Uterus (tissue), 4 donors: ENCODE results near the gene IFI27. TPM values are rescaled to one million over a fixed set of nuclear protein-coding genes. Genes with fewer than 3 reads are reported as not detected.
"Not testable (repeated sequence)": the region's sequence is repeated elsewhere in the genome, so short reads cannot be mapped to it uniquely, and the experiment has no call there.

Experiments
- DNase-seq, 2 donors: peaks; one replicate each; pipeline ENCODE4 v3.0.0-alpha.2; 2019 to 2020
- H3K27ac ChIP-seq, 2 donors: fragments of 200-600 bp; sonication (generic); 1 replicate in 1 of 2; 2 replicates in 1 of 2; pipeline ENCODE4 v1.5.1; 2016 to 2018
- H3K27me3 ChIP-seq, 2 donors: fragments of 200-600 bp; sonication (generic); one replicate each; pipeline ENCODE4 v1.5.1; 2018 to 2019; ENCODE audit warnings: control low read depth in 1 of 2
- H3K36me3 ChIP-seq, 2 donors: fragments of 200-600 bp; sonication (generic); one replicate each; pipeline ENCODE4 v1.5.1; 2019; ENCODE audit warnings: control low read depth in 1 of 2
- H3K4me1 ChIP-seq, 2 donors: fragments of 200-600 bp; sonication (generic); one replicate each; pipeline ENCODE4 v1.5.1; 2018 to 2019; ENCODE audit warnings: control low read depth in 1 of 2
- H3K4me3 ChIP-seq, 2 donors: fragments of 200-600 bp; sonication (generic); 1 replicate in 1 of 2; 2 replicates in 1 of 2; pipeline ENCODE4 v1.5.1; 2018 to 2019; ENCODE audit warnings: mild to moderate bottlenecking in 1 of 2
- H3K9me3 ChIP-seq, 2 donors: fragments of 200-600 bp; sonication (generic); one replicate each; pipeline ENCODE4 v1.5.1; 2019; ENCODE audit warnings: control low read depth in 1 of 2
- CTCF ChIP-seq, 4 experiments: fragments of 200-600 bp in 2 of 4; fragments of 450-650 bp in 2 of 4; sonication (generic) in 2 of 4; IDR thresholded peaks; one replicate each; pipeline ENCODE4 v1.5.1; 2016 to 2019; ENCODE audit warnings: antibody characterized with exemption in 4 of 4, mild to moderate bottlenecking in 2 of 4, moderate library complexity in 1 of 4
- POLR2A ChIP-seq, 2 donors: fragments of 450-650 bp; IDR thresholded peaks; one replicate each; pipeline ENCODE4 v1.6.1; 2016; ENCODE audit warnings: antibody characterized with exemption in 2 of 2, mild to moderate bottlenecking in 1 of 2, moderate library complexity in 1 of 2
- intact Hi-C: fragments of 100-400 bp; cut with DNase I; formaldehyde crosslinking; loops from one replicate; pipeline ENCODE4 v1.15.1; 2023; ENCODE audit warnings: low total_unique reads
- total RNA-seq, 4 donors: library from RNA; depleted of rRNA in 3 of 4; stranded (reverse); fragments of >200 nt in 3 of 4; gene quantifications; one replicate each; pipeline versions ENCODE4 v1.1.0 to v1.2.4, GENCODE V29; 2014 to 2023
- donor health status: DM: yes; HTN: yes; CAD: no.

The IFI27 gene
- total RNA-seq, 4 donors from 2014 or later, result 5.6 to 390 (median 196) TPM

GRCh38 chr14:94143711-94144110 is 33.2 kb downstream of the IFI27 start:
- intact Hi-C loops, result no loop called here
- Histone ChIP-seq H3K4me3 (no peak overlapping the region), H3K4me1 (no peaks in the 10 kb centered on the region), H3K36me3 (no peaks in the 10 kb centered on the region), H3K27ac (no peak overlapping the region), H3K27me3 (no peaks in the 10 kb centered on the region), H3K9me3 (no peaks in the 10 kb centered on the region)
- DNase-seq, result no peak
- TF ChIP-seq POLR2A (IDR thresholded peaks at IDR 0.05) (no peak), CTCF (IDR thresholded peaks at IDR 0.05) (no peak)

GRCh38 chr14:94144765-94145164 is 34.2 kb downstream of the IFI27 start:
- Histone ChIP-seq H3K27me3 (no peaks in the 10 kb centered on the region), H3K4me1 (no peaks in the 10 kb centered on the region), H3K36me3 (no peaks in the 10 kb centered on the region), H3K27ac (no peak overlapping the region), H3K9me3 (no peaks in the 10 kb centered on the region), H3K4me3 (no peak overlapping the region)
- TF ChIP-seq POLR2A (IDR thresholded peaks at IDR 0.05) (no peak), CTCF (IDR thresholded peaks at IDR 0.05) (no peak)
- DNase-seq, result no peak
- intact Hi-C loops, result no loop called here

DNA sequence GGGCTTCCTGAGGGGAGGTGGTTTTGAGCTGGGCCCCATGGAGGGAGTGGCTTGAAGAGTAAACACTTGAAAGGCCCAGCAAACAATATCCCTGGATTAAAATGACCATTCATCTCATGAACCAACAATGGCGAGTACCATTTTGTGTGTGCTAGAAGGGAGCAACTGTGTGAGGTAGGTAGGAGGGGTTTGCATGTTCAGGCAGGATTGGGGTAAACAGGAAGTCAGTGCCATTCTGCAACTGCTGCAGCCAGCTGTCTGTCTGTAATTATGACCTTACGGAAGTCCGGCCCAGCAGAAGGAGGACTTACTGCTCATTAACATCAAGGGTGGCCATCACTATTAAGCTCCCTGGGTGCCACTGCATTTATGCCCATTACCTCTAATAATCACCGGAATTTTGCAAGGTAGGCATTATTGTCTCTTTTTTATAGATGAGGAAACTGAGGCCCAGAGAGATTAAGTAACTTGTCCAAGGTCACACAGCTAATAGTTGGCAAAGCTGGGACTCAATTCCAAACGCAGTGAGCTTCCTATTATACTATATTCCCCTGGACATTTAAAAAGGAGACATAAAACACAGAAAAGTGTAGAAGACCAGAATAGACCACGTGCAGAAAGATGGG is 35.5 kb downstream of the IFI27 start:
- intact Hi-C loops, result no loop called here
- Histone ChIP-seq H3K27ac (no peak overlapping the region), H3K27me3 (no peaks in the 10 kb centered on the region), H3K9me3 (no peaks in the 10 kb centered on the region), H3K36me3 (no peaks in the 10 kb centered on the region), H3K4me3 (no peak overlapping the region), H3K4me1 (no peaks in the 10 kb centered on the region)
- no peak for DNase-seq
- TF ChIP-seq CTCF (IDR thresholded peaks at IDR 0.05) (no peak), POLR2A (IDR thresholded peaks at IDR 0.05) (no peak)

DNA sequence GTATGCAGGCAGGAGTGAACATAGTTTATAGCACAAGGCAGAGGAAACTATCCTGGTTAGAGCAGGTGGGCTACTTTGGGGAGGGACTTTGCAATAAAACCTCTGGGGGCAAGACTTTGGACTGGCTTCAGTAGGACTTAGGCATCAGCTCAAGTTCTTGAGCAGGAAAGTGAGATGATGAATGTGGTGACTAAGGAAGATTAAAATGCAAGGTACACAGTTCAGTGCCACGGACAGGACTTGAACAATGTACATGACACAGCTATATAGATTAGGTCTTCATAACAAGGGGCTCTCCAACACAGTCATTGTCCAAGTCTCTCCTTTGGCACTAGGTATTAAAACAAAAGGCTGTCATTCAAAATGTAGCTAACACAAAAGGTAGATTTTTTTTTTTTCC is 42.1 kb downstream of the IFI27 start:
- no peak for DNase-seq
- intact Hi-C loops, result no loop called here
- Histone ChIP-seq H3K4me3 (no peak overlapping the region), H3K4me1 (no peaks in the 10 kb centered on the region), H3K27ac (no peak overlapping the region), H3K36me3 (no peaks in the 10 kb centered on the region), H3K27me3 (no peaks in the 10 kb centered on the region), H3K9me3 (no peaks in the 10 kb centered on the region)
- TF ChIP-seq POLR2A (IDR thresholded peaks at IDR 0.05) (no peak), CTCF (IDR thresholded peaks at IDR 0.05) (no peak)

DNA sequence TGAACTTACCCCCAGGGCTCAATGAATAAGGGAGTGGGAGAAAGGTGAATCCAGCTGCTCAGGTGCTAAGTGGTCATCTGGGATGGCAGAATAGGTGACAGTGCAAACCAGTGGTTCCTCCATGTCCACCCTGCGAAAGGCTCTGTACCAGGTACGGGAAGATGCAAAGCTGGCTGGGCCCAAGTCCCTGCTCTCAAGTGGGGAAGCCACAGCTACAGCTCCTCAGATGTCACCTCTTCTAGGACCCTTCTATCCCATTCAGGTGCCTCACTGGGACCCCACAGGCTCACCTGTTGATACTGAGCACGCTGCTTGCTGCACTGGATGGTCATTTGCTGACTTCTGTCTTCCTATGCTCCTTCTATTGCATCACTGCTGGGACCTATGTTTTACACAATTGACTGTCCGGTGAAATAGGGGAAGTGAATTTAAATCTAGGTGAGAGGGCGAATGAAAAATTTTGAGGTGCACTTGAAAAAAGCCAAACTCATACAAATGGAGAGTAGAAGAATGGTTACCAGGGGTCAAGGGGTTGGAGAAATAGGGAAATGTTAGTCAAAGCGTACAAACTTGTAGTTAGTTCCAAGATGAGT is 43.3 kb downstream of the IFI27 start:
- no peak for DNase-seq
- no peaks in the 10 kb centered on the region for H3K4me1 ChIP-seq
- intact Hi-C loops, result no loop called here
- no peak overlapping the region for H3K27ac ChIP-seq
- no peaks in the 10 kb centered on the region for H3K36me3 ChIP-seq
- TF ChIP-seq CTCF (IDR thresholded peaks at IDR 0.05) (no peak), POLR2A (IDR thresholded peaks at IDR 0.05) (no peak)
- no peaks in the 10 kb centered on the region for H3K27me3 ChIP-seq
- no peaks in the 10 kb centered on the region for H3K9me3 ChIP-seq
- no peak overlapping the region for H3K4me3 ChIP-seq

DNA sequence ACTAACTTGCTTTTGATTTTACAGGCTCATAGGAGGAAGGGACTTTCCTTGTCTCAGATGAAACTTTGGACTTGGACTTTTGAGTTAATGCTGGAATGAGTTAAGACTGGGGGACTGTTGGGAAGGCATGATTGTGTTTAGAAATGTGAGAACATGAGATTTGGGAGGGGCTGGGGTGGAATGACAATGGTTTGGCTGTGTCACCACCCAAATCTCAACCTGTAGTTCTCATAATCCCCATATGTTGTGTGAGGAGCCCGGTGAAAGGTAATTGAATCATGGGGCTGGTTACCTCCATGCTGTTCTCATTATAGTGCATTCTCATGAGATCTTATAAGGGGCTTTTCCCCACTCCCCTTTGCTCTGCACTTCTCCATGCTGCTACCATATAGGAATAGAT is 45.6 kb downstream of the IFI27 start:
- H3K4me3 ChIP-seq, H3K36me3 ChIP-seq, H3K9me3 ChIP-seq, DNase-seq, H3K27ac ChIP-seq, H3K4me1 ChIP-seq, intact Hi-C loops, H3K27me3 ChIP-seq: not testable (repeated sequence)
